Upper lobe of left lung (tissue), 4 donors: ENCODE results near the gene SPG7.

Experiments
- CTCF ChIP-seq, 6 experiments: fragments of 450-650 bp in 4 of 6; fragments of 200-600 bp in 2 of 6; sonication (generic) in 2 of 6; IDR thresholded peaks; one replicate each; pipeline ENCODE4 v1.5.1; 2016 to 2019; ENCODE audit warnings: antibody characterized with exemption in 6 of 6
- EP300 ChIP-seq, 4 donors: sonication (generic); formaldehyde crosslinking; IDR thresholded peaks; one replicate each; pipeline ENCODE4 v1.5.1; 2017; ENCODE audit warnings: antibody characterized with exemption in 4 of 4, control low read depth in 2 of 4
- POLR2A ChIP-seq, 4 donors: fragments of 450-650 bp; IDR thresholded peaks; one replicate each; pipeline ENCODE4 v1.5.1; 2016 to 2017; ENCODE audit warnings: antibody characterized with exemption in 4 of 4, mild to moderate bottlenecking in 2 of 4
- POLR2AphosphoS5 ChIP-seq, 2 donors: sonication (generic); formaldehyde crosslinking; IDR thresholded peaks; one replicate each; pipeline ENCODE4 v1.5.1; 2017; ENCODE audit warnings: antibody characterized with exemption in 2 of 2

GRCh38 chr16:89583895-89584644 is 75.9 kb downstream of the SPG7 start:
- TF ChIP-seq POLR2A (IDR thresholded peaks at IDR 0.05) (no peak), CTCF (IDR thresholded peaks at IDR 0.05) (no peak), POLR2AphosphoS5 (IDR thresholded peaks at IDR 0.05) (no peak), EP300 (IDR thresholded peaks at IDR 0.05) (no peak)
